ENCODE data around the gene ASAP2. TPM values are rescaled to one million over a fixed set of nuclear protein-coding genes. Genes with fewer than 3 reads are reported as not detected.

ASAP2 gene
- total and polyA plus RNA-seq, 9 of the 15 experiments (the other 6 are each of a cell fraction or from before 2014, with no cell fraction given), result 0.06 to 4.3 (median 3.1) TPM

DNA sequence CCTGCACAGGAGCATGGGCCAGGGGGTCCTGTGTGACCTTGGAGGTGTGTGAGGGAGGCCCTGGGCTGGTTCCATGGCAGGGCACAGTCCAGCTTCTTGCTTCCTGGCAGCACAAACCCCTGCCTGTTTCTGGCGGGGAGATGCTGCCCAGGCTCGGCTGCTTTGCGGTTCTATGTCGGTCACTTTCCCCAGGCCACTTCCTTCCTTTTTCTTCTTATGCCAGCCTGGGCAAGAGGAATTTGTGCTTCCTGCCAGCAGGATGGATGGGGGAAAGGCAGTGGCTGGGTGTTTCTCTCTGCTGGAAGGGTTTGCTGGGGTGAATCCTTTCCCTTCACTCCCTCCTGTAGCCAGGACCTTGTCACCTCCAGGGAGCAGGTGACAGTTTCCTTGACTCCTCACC lies 24.3 kb downstream of the ASAP2 start:
- no peak overlapping the region for H3K27ac ChIP-seq (ENCODE audit: extremely low read depth, low read depth, low read length)
- H3K9ac ChIP-seq (ENCODE audit: insufficient read depth in 1 of 2, low read depth in 2 of 2, low read length in 2 of 2), result no peak overlapping the region
- DNase-seq (ENCODE audit: extremely low read depth in 1 of 4, low spot score in 3 of 4) (no peak), FAIRE-seq (no peak), ATAC-seq (no peak)
- no peak overlapping the region for H3K4me3 ChIP-seq
- no TSS peak for BruUV-seq (replicated peaks)
- TF ChIP-seq ZNF354B (CRISPR knock-in tag; IDR thresholded peaks at IDR 0.05) (no peak), RBM15 (IDR thresholded peaks at IDR 0.05; ENCODE audit: insufficient read depth, low read length) (no peak), ESRRA (IDR thresholded peaks at IDR 0.05; ENCODE audit: borderline replicate concordance, low read depth) (no peak), HNRNPH1 (optimal IDR thresholded peaks at IDR 0.05; ENCODE audit: low read depth, low read length) (no peak), ZNF384 (IDR thresholded peaks at IDR 0.05; ENCODE audit: low read depth, low read length) (no peak), MEIS2 (IDR thresholded peaks at IDR 0.05; ENCODE audit: partially characterized antibody) (no peak)
- TF ChIP-seq, protein P1, sequence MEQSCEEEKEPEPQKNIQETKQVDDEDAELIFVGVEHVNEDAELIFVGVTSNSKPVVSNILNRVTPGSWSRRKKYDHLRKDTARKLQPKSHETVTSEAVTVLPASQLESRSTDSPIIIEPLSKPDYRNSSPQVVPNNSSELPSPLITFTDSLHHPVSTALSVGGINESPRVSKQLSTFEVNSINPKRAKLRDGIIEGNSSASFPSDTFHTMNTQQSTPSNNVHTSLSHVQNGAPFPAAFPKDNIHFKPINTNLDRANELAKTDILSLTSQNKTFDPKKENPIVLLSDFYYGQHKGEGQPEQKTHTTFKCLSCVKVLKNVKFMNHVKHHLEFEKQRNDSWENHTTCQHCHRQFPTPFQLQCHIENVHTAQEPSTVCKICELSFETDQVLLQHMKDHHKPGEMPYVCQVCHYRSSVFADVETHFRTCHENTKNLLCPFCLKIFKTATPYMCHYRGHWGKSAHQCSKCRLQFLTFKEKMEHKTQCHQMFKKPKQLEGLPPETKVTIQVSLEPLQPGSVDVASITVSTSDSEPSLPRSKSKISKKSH (CRISPR knock-in tag; IDR thresholded peaks at IDR 0.05), result no peak
- TF ChIP-seq, protein P2, sequence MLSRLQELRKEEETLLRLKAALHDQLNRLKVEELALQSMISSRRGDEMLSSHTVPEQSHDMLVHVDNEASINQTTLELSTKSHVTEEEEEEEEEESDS (CRISPR knock-in tag; IDR thresholded peaks at IDR 0.05), result no peak
- CTCF ChIA-PET (ENCODE audit: low intra/inter-chr PET ratio), result no interaction called here
- no peak overlapping the region for H2AFZ ChIP-seq (ENCODE audit: low read depth, low read length)
- POLR2A ChIA-PET, result interaction anchor here (0.6 kb wide), 1 partner anchor 192 kb away, joined by 3 read pairs; the partner anchor contains the start of gene ITGB1BP1
- peaks cover 17% of the 10 kb centered on the region for H4K20me1 ChIP-seq (replicated peaks; ENCODE audit: control insufficient read depth, insufficient read depth, low read length)
- peaks cover 6 to 53% of the 10 kb centered on the region in 2 experiments for H3K27me3 ChIP-seq (ENCODE audit: control insufficient read depth in 2 of 2, insufficient read depth in 2 of 2, low read length in 2 of 2)
- H3K4me2 ChIP-seq (ENCODE audit: insufficient read depth, low read length), result no peak overlapping the region
- in situ Hi-C loops (cut with MboI) (no loop called here), intact Hi-C loops (cut with micrococcal nuclease) (no loop called here)
- H3K79me2 ChIP-seq (ENCODE audit: control insufficient read depth, insufficient read depth, low read length), result no peaks in the 10 kb centered on the region
- WGBS (ENCODE audit: insufficient coverage, low coverage, missing lambda C conversion rate), result 15% methylated on average over 4 of the region's 4 CpGs
- no peaks in the 10 kb centered on the region for H3K36me3 ChIP-seq (ENCODE audit: control insufficient read depth, insufficient read depth, low read length)
- no peaks in the 10 kb centered on the region for H3K9me1 ChIP-seq (ENCODE audit: control insufficient read depth, insufficient read depth, low read length)
- H3K9me3 ChIP-seq (replicated peaks; ENCODE audit: control insufficient read depth, insufficient read depth, low read depth, low read length), result no peaks in the 10 kb centered on the region
- H3K4me1 ChIP-seq (replicated peaks in 1 of 2; ENCODE audit: control insufficient read depth in 2 of 2, insufficient read depth in 2 of 2, low read length in 2 of 2), result peaks cover 8 to 23% of the 10 kb centered on the region in 2 experiments
